Activated naive CD4-positive, alpha-beta T cell treated with anti-CD3 and anti-CD28 coated beads, Interleukin-2, amount 10 ng/mL, durations not matched to agents 7 days and 5 days (primary cell): ENCODE measurements around the gene PDHX.
A peak's percentile ranks its signal among the peaks of the same experiment; 100 is the strongest.

Experiments used
- CTCF ChIA-PET: fragments of 350-600 bp; sonication (Branson Sonifier 250); formaldehyde crosslinking; loops from one replicate; lab custom pipeline; 2021; ENCODE audit warnings: antibody characterized with exemption; lab: Charles Lee
- DNase-seq: peaks from one replicate; pipeline ENCODE4 v3.0.0-alpha.2; 2020
- H3K27ac Mint-ChIP-seq: one replicate; pipeline ENCODE4 v1.8.0; 2021; ENCODE audit warnings: mild to moderate bottlenecking, moderate library complexity, mixed read lengths
- H3K27me3 Mint-ChIP-seq: one replicate; pipeline ENCODE4 v1.8.0; 2021; ENCODE audit warnings: mild to moderate bottlenecking, mixed read lengths
- H3K36me3 Mint-ChIP-seq: one replicate; pipeline ENCODE4 v1.8.0; 2021; ENCODE audit warnings: mixed read lengths
- H3K4me1 Mint-ChIP-seq: one replicate; pipeline ENCODE4 v1.8.0; 2021; ENCODE audit warnings: mixed read lengths
- H3K4me3 Mint-ChIP-seq: one replicate; pipeline ENCODE4 v1.8.0; 2021; ENCODE audit warnings: mild to moderate bottlenecking, moderate library complexity, mixed read lengths
- H3K9me3 Mint-ChIP-seq: one replicate; pipeline ENCODE4 v1.8.0; 2021; ENCODE audit warnings: mixed read lengths

PDHX gene

GRCh38 chr11:34975482-34975881, 59.1 kb downstream of the PDHX start:
- Mint-ChIP-seq H3K4me3 (no peak overlapping the region), H3K27ac (no peak overlapping the region), H3K9me3 (peaks cover under 1% of the 10 kb centered on the region), H3K4me1 (peaks cover 14% of the 10 kb centered on the region), H3K27me3 (no peaks in the 10 kb centered on the region), H3K36me3 (peaks cover 50% of the 10 kb centered on the region)
- CTCF ChIA-PET, result interaction anchor here (1.3 kb wide), 1 partner anchor 25 kb away, joined by 4 read pairs; no protein-coding TSS in a partner anchor
- no peak for DNase-seq

- H3K27ac Mint-ChIP-seq, result no peak overlapping the region
- peaks cover 51% of the 10 kb centered on the region for H3K36me3 Mint-ChIP-seq
- no peaks in the 10 kb centered on the region for H3K27me3 Mint-ChIP-seq
- peaks cover 17% of the 10 kb centered on the region for H3K4me1 Mint-ChIP-seq
- CTCF ChIA-PET, result no interaction called here
- DNase-seq, result no peak
- no peak overlapping the region for H3K4me3 Mint-ChIP-seq
- peaks cover 4% of the 10 kb centered on the region for H3K9me3 Mint-ChIP-seq
These were observed 60.2 kb downstream of the PDHX start for GRCh38 chr11:34976496-34977088.

- Mint-ChIP-seq H3K27me3 (no peaks in the 10 kb centered on the region), H3K4me3 (no peak overlapping the region), H3K36me3 (peaks cover 58% of the 10 kb centered on the region), H3K4me1 (peaks cover 20% of the 10 kb centered on the region), H3K27ac (no peak overlapping the region), H3K9me3 (peaks cover 5% of the 10 kb centered on the region)
- DNase-seq, result no peak
- CTCF ChIA-PET, result no interaction called here
These were observed 60.9 kb downstream of the PDHX start for GRCh38 chr11:34977089-34977912.

- Mint-ChIP-seq H3K4me1 (peaks cover 20% of the 10 kb centered on the region), H3K27me3 (no peaks in the 10 kb centered on the region), H3K9me3 (peaks cover 5% of the 10 kb centered on the region), H3K4me3 (no peak overlapping the region), H3K36me3 (peaks cover 57% of the 10 kb centered on the region), H3K27ac (peak overlapping the region; percentile 4)
- no peak for DNase-seq
- CTCF ChIA-PET, result interaction anchor here (1.1 kb wide), 1 partner anchor 434 kb away, joined by 3 read pairs; no protein-coding TSS in a partner anchor
These were observed 62.1 kb downstream of the PDHX start for GRCh38 chr11:34978236-34979191.

GRCh38 chr11:34984514-34984913, 68.1 kb downstream of the PDHX start:
- no peaks in the 10 kb centered on the region for H3K27me3 Mint-ChIP-seq
- peaks cover 18% of the 10 kb centered on the region for H3K4me1 Mint-ChIP-seq
- H3K9me3 Mint-ChIP-seq, result peaks cover 5% of the 10 kb centered on the region
- peaks cover 46% of the 10 kb centered on the region for H3K36me3 Mint-ChIP-seq
- DNase-seq, result no peak
- H3K4me3 Mint-ChIP-seq, result no peak overlapping the region
- H3K27ac Mint-ChIP-seq, result no peak overlapping the region
- CTCF ChIA-PET, result interaction anchor here (0.7 kb wide), 2 partner anchors 420 to 518 kb away, joined by 3 read pairs; no protein-coding TSS in a partner anchor

GRCh38 chr11:34986883-34987520, 70.6 kb downstream of the PDHX start:
- Mint-ChIP-seq H3K27ac (no peak overlapping the region), H3K4me1 (peaks cover 11% of the 10 kb centered on the region), H3K4me3 (no peak overlapping the region), H3K27me3 (no peaks in the 10 kb centered on the region), H3K36me3 (peaks cover 38% of the 10 kb centered on the region), H3K9me3 (no peaks in the 10 kb centered on the region)
- CTCF ChIA-PET, result interaction anchor here (0.7 to 1.2 kb wide), 3 partner anchors 22 to 62 kb away, joined by 3 to 6 read pairs (median 4); no protein-coding TSS in a partner anchor
- DNase-seq, result no peak

GRCh38 chr11:34987617-34988016, 71.2 kb downstream of the PDHX start:
- peaks cover 11% of the 10 kb centered on the region for H3K4me1 Mint-ChIP-seq

GRCh38 chr11:34988294-34989255, 72.2 kb downstream of the PDHX start:
- Mint-ChIP-seq H3K4me1 (peaks cover 11% of the 10 kb centered on the region), H3K9me3 (no peaks in the 10 kb centered on the region), H3K36me3 (peaks cover 31% of the 10 kb centered on the region), H3K27ac (no peak overlapping the region), H3K27me3 (no peaks in the 10 kb centered on the region), H3K4me3 (no peak overlapping the region)
- CTCF ChIA-PET, result interaction anchor here (0.6 kb wide), 1 partner anchor 65 kb away, joined by 3 read pairs; no protein-coding TSS in a partner anchor
- no peak for DNase-seq

More at GRCh38 chr11:34987617-34988016, 71.2 kb downstream of the PDHX start:
- H3K27me3 Mint-ChIP-seq, result no peaks in the 10 kb centered on the region
- H3K27ac Mint-ChIP-seq, result no peak overlapping the region
- no peak for DNase-seq
- no peaks in the 10 kb centered on the region for H3K9me3 Mint-ChIP-seq
- H3K4me3 Mint-ChIP-seq, result no peak overlapping the region
- CTCF ChIA-PET, result interaction anchor here (0.6 to 0.7 kb wide), 2 partner anchors 23 to 64 kb away, joined by 3 to 6 read pairs; no protein-coding TSS in a partner anchor
- H3K36me3 Mint-ChIP-seq, result peaks cover 31% of the 10 kb centered on the region

- Mint-ChIP-seq H3K9me3 (no peaks in the 10 kb centered on the region), H3K27ac (no peak overlapping the region), H3K36me3 (peaks cover 15% of the 10 kb centered on the region), H3K4me1 (peaks cover 11% of the 10 kb centered on the region), H3K27me3 (no peaks in the 10 kb centered on the region), H3K4me3 (no peak overlapping the region)
- CTCF ChIA-PET, result no interaction called here
- DNase-seq, result no peak
These were observed 74.5 kb downstream of the PDHX start for GRCh38 chr11:34990916-34991315.

GRCh38 chr11:34994854-34995253, 78.4 kb downstream of the PDHX start:
- no peaks in the 10 kb centered on the region for H3K9me3 Mint-ChIP-seq
- H3K27me3 Mint-ChIP-seq, result no peaks in the 10 kb centered on the region
- H3K36me3 Mint-ChIP-seq, result peaks cover 9% of the 10 kb centered on the region
- no peak overlapping the region for H3K27ac Mint-ChIP-seq
- DNase-seq, result no peak
- H3K4me3 Mint-ChIP-seq, result no peak overlapping the region
- CTCF ChIA-PET, result interaction anchor here (1.0 to 1.1 kb wide), 2 partner anchors 395 to 490 kb away, joined by 3 to 4 read pairs; no protein-coding TSS in a partner anchor
- H3K4me1 Mint-ChIP-seq, result peaks cover 19% of the 10 kb centered on the region

GRCh38 chr11:34996958-34997357, 80.5 kb downstream of the PDHX start:
- H3K4me1 Mint-ChIP-seq, result peaks cover 20% of the 10 kb centered on the region
- no peak for DNase-seq
- H3K36me3 Mint-ChIP-seq, result peaks cover 7% of the 10 kb centered on the region
- no peak overlapping the region for H3K27ac Mint-ChIP-seq
- H3K9me3 Mint-ChIP-seq, result no peaks in the 10 kb centered on the region
- no peak overlapping the region for H3K4me3 Mint-ChIP-seq
- no peaks in the 10 kb centered on the region for H3K27me3 Mint-ChIP-seq
- CTCF ChIA-PET, result interaction anchor here (0.6 to 1.7 kb wide), 7 partner anchors 70 to 396 kb away, joined by 3 to 6 read pairs (median 3); no protein-coding TSS in a partner anchor

- H3K4me1 Mint-ChIP-seq, result peaks cover 20% of the 10 kb centered on the region
- DNase-seq, result no peak
These were observed 81.6 kb downstream of the PDHX start for GRCh38 chr11:34997952-34998528.

More at GRCh38 chr11:34997952-34998528, 81.6 kb downstream of the PDHX start:
- Mint-ChIP-seq H3K27ac (no peak overlapping the region), H3K36me3 (peaks cover 7% of the 10 kb centered on the region), H3K27me3 (no peaks in the 10 kb centered on the region), H3K9me3 (no peaks in the 10 kb centered on the region), H3K4me3 (no peak overlapping the region)
- CTCF ChIA-PET, result interaction anchor here (0.7 to 1.7 kb wide), 10 partner anchors 71 to 397 kb away, joined by 3 to 9 read pairs (median 4); no protein-coding TSS in a partner anchor
